Activated CD4-positive, CD25-positive, alpha-beta regulatory T cell treated with anti-CD3 and anti-CD28 coated beads, Interleukin-2, amount 50 U/mL, for 72 hours (primary cell): ENCODE results near the gene WDR3.
"Not testable (repeated sequence)": the region's sequence is repeated elsewhere in the genome, so short reads cannot be mapped to it uniquely, and the experiment has no call there.

Experiments used
- DNase-seq: peaks from one replicate; pipeline ENCODE4 v3.0.0; 2021

WDR3 gene

GRCh38 chr1:117929343-117930172 lies at the start of gene WDR3, which contains the start of gene GDAP2:
Gene WDR3, plus strand, starts transcription at chr1:117929739. Its CDS starts 3,581 bp downstream, at chr1:117933320.
Gene GDAP2, minus strand, starts transcription at chr1:117929621. Its CDS starts 9,264 bp downstream, at chr1:117920357.
- DNase-seq = peak; percentile 92

GRCh38 chr1:117883616-117884015 lies 45.9 kb upstream of the WDR3 start:
- no peak for DNase-seq

- no peak for DNase-seq
Observed at GRCh38 chr1:117886101-117886795, 43.3 kb upstream of the WDR3 start.

GRCh38 chr1:117890452-117890851 lies 39.1 kb upstream of the WDR3 start:
- DNase-seq = no peak

- DNase-seq = no peak
Observed at GRCh38 chr1:117892512-117892911, 37.0 kb upstream of the WDR3 start.

- DNase-seq = no peak
Observed at GRCh38 chr1:117894078-117894477, 35.5 kb upstream of the WDR3 start.

GRCh38 chr1:117895482-117896114 lies 33.9 kb upstream of the WDR3 start:
- peak; percentile 52 for DNase-seq

GRCh38 chr1:117897551-117897950 lies 32.0 kb upstream of the WDR3 start:
- DNase-seq = no peak

GRCh38 chr1:117899801-117900200 lies 29.7 kb upstream of the WDR3 start:
- DNase-seq = no peak

GRCh38 chr1:117902944-117903343 lies 26.6 kb upstream of the WDR3 start:
- no peak for DNase-seq

GRCh38 chr1:117904485-117904884 lies 25.1 kb upstream of the WDR3 start:
- no peak for DNase-seq

GRCh38 chr1:117905019-117905418 lies 24.5 kb upstream of the WDR3 start:
- no peak for DNase-seq

GRCh38 chr1:117911051-117911450 lies 18.5 kb upstream of the WDR3 start:
- no peak for DNase-seq

- DNase-seq = no peak
Observed at GRCh38 chr1:117919376-117919775, 10.2 kb upstream of the WDR3 start.

GRCh38 chr1:117921991-117922390 lies 7.5 kb upstream of the WDR3 start:
- no peak for DNase-seq

GRCh38 chr1:117922717-117923116 lies 6.8 kb upstream of the WDR3 start:
- not testable (repeated sequence) for DNase-seq

- DNase-seq = no peak
Observed at GRCh38 chr1:117925981-117926380, 3.6 kb upstream of the WDR3 start.

- no peak for DNase-seq
Observed at GRCh38 chr1:117928881-117929342, 627 bp upstream of the WDR3 start.

- no peak for DNase-seq
Observed at GRCh38 chr1:117930173-117930447, 571 bp downstream of the WDR3 start.

GRCh38 chr1:117930484-117930883 lies 945 bp downstream of the WDR3 start:
- DNase-seq = no peak

- no peak for DNase-seq
Observed at GRCh38 chr1:117932576-117932975, 3.0 kb downstream of the WDR3 start.

- no peak for DNase-seq
Observed at GRCh38 chr1:117933769-117934168, 4.2 kb downstream of the WDR3 start.

- no peak for DNase-seq
Observed at GRCh38 chr1:117942293-117942692, 12.8 kb downstream of the WDR3 start.

- no peak for DNase-seq
Observed at GRCh38 chr1:117952386-117952785, 22.8 kb downstream of the WDR3 start.
